NCI-H226 (cell line): ENCODE measurements around the gene FMNL3.
"Not testable (repeated sequence)": the region's sequence is repeated elsewhere in the genome, so short reads cannot be mapped to it uniquely, and the experiment has no call there.

Experiments
- DNase-seq: peaks from one replicate; pipeline ENCODE4 v3.0.0-alpha.2; 2015

FMNL3 gene

DNA sequence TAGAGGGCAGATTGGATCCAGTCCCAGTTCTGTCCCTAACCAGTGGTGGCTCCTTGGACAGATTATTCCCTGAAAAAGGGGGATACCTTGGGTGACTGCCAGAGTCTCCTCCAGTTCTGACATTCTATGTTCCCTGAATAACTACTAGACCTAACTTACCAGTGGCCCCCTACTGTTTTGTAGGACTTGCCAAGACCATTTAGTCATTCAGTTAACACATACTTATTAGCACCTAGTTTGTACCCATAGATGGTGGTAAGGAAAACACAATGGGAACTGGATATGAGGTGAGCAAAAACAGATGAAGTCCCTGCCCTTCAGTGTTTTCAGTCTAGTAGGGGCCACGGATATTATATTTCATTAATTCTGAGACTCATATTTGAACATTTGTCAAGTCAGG is 80.4 kb downstream of the FMNL3 start:
- DNase-seq = no peak

DNA sequence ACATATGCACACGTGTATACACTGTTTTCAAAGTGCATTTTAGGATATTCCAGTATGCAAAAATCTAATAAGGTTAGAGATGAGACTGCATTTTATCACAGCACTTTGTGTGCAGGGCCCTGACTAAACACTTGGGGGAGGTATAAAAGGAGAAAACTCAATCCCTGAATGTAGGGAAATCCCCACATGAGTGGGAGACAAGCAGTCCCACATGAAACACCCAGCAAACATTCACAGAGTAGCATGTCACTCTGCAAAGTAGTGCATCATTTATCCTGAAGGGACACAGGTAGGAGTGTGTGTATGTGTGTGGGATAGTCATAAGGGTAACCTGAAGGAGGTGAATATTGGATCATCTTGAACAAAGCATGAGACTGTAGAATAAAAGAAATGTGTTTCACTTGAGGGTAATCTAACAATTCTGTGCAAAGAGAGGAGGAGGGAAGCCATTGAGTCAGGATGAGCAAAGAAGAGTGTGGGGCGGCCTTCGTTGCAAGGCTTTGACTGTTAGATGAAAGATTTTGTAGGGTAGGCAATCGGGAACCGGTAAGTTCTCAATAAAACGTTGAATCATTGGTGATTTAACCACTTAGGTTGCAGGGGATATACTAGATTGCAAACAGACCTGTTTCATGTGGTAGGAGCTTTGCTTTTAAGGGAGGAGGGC is 80.9 kb downstream of the FMNL3 start:
- peak; percentile 66 for DNase-seq

DNA sequence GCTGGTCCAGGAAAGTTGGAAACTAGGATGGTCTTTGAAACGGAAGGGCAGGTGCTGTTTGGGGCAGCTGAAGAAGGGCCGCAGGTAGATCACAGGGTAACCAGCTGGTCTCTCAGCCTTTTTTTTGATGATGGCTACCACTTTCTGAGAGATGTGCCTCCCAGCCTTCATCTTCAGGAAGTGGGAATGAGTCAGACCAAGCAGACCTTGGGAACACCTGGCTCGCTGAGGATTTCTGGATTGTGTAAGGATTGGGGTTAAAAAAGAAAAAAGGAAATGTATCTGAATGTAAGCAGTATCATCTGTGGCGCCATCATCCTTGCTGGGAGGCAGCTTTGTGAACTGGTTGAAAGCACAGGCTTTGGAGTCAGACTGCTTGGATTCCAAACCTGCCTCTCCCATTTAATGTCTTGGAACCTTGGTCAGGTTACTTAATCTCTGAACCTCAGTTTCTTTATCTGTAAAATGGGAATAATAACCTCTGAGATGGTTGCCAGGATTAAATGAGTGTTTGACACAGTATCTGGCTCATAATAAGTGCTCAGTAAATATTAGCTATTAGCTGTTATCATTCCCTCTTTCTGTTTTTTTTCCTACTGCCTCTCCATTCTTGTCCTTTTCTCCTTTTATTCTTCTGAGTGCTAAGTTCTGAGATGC is 82.2 kb downstream of the FMNL3 start:
- DNase-seq = peak; percentile 90

DNA sequence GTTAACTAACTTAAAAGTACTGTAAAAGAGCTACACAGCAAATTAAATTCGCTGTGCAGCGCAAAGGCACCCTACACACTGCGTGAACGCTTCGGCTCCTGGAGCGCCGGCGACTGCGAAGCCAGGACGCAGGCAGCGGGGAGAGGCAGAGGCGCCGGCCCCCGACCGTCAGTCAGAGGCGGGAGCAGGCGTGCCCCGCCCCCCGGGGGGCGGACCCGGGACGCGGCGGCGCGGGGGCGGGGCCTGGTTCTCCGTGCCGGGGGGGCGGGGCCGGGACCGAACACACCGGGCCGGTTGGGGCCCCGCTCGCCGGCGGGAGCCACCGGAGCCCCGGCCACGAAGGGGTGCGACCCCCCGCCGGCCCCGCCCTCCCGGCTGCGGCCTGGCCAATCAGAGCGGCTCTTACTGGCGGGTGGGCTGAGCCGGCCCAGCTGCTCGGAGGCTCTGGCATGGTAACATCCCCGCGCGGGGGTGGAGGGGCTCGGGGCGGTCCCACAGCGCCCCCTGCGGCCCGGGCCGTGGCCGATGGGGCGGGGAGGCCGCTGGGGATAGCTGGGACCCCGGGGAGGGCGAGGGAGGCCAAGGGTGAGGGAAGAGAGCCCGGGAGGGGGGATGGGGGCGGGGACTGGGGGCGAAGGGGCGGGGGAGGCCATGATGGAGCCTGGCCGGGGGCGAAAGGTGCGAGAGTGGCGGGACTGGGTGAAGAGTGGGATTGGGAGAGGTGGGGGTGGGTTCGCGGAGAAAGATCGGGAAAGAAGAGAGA is 83.9 kb downstream of the FMNL3 start, which contains the start of gene PRPF40B:
TSS of gene PRPF40B (plus strand) at position 420 of the 763 bp plus-strand sequence. CDS start at position 450, 30 bp downstream.
- peak; percentile 71 for DNase-seq

DNA sequence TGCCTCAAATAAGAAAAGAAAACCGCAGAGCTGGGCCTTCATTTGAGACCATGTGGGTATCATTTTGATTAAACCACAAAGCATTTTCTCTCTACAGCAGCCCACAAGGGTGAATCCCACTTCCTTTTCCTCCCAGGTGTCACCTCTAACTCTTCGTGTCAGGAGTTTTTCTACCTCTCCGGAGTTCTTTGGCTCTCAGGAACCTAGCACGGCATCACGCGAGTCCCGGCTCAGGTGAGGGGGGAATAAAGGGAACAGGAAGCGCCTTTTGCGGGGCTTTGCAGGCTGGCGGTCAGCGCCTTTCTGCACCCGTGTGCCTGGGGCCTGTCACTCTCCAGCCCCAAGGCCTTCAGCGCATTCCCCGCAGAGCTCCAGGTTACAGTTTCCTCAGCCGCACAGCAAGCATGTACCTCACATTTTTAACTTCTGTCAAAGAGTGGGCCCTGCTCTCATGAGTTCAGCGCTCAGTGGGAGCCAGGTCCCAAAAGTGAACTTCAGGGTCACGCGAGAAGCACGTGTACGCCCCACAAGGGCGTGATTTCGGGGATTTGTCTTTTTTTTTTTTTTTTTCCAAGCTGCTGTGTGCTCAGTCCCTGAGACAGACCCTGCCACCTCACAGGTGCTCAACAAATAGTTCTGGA is 84.6 kb downstream of the FMNL3 start:
- DNase-seq = no peak

DNA sequence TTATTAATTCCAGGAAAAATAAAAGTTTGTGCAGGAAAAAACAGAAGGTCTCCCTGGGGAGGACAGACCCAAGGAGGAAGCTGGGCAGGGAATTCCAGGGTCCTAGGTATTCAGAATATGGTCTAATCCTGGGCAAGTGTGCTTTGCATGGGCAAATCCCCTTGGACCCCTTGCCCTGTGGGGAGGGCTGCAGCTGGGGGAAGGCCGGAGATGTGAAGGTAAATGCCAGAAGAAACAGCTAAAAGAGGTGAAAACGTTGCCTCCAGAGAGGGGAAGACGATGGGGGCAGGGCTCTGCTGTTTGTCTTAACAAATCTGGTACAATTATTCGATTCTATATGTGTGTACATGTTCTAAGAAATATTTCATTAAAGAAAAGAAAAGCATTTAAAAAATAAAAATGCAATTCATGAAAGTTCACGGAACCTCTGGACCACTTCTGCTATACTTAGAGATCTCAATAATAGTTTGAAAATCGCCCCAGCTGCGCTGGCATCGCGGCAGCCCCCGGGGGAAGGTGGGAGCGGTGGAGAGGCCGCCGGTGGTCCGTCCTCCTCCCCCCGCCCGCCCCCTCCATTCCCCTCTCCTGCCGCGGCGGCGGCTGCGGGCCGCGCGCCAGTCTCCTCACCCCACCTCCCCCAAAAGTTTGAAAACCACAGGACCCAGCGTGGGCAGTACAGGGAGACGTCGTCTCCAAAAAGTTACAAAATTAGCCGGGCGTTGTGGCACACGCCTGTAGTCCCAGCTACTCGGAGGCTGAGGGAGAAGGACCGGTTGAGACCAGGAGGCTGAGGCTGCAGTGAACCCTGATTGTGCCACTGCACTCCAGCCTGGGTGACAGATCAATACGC is 85.3 kb downstream of the FMNL3 start:
- DNase-seq = no peak

DNA sequence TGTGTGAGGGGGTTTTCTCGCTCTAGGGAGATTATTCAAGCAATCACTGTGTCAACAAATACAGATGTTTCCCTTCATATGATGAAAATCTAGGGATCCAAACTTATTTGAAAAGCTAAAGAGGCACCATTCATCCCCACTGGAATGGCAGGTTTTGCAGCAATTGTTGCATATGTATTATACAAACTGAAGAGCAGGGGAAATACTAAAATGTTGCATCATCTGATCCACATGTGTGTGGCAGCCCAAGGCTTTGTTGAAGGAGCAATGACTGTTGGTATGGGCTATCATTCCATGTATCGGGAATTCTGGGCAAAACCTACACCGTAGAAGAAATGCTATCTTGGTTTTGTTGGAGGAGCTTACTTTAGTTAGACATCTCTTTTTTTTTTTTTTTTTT is 87.9 kb downstream of the FMNL3 start:
- DNase-seq = no peak

DNA sequence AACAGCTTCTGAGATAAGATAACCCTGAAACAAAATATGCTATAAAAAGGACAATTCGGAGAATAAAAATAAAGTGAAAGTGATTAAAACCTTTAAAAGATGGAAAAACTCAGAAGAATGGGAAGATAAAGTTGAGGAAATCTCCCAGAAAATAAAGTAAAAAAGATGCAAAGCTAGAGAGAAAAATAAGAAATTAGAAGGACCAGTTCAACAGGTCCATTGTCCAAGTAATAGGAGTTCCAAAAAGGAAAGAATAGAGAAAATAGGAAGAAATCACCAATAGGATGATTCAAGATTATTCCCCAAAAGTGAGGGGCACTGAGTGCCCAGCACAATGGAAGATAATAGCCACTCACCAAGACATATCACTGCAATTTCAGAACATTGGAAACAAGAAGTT is 88.6 kb downstream of the FMNL3 start:
- no peak for DNase-seq

DNA sequence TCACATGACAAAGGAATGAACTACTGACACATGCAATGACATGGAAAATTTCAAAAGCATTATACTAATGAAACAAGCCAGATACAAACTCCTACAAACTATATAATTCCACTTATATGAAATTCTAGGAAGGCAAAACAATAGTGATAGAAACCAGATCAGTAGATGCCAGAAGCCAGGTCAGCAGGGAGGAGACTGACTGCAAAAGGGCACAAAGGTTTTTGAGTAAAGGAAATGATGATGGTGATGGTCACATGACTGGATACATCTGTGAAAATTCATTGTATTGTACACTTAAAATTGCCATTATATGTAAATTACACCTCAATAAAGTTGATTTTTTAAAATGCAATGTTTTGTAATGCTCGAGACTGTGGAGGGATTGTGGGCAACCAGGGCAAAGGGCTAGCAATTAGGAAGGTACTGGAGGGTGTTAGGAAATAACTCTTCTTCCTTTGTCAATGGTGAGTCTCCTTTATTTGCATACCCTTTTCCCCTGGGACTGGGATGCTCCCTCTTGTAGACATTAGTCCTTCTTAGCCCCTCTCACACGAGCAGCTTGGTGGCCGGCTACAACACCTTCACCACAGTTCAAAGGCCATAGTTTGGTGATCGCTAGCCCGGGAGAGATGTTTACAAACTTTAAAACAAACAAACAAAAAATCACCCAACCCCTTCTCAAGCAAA is 90.5 kb downstream of the FMNL3 start:
- DNase-seq = no peak

DNA sequence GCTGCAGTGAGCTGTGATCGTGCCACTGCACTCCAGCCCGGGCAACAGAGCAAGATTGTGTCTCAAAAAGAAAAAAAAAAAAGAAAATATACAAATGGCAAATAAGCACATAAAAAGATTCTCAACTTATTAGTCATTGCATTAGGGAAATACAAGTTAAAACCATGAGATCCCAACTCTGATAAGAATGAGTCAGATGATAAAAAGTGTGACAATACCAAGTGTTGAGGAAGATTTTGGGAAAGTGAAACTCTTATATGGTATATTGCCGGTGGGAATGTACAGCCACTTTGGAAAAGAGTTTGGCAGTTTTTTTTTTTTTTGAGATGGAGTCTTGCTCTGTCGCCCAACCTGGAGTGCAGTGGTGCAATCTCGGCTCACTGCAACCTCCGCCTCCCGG is 91.5 kb downstream of the FMNL3 start:
- DNase-seq = peak; percentile 31

DNA sequence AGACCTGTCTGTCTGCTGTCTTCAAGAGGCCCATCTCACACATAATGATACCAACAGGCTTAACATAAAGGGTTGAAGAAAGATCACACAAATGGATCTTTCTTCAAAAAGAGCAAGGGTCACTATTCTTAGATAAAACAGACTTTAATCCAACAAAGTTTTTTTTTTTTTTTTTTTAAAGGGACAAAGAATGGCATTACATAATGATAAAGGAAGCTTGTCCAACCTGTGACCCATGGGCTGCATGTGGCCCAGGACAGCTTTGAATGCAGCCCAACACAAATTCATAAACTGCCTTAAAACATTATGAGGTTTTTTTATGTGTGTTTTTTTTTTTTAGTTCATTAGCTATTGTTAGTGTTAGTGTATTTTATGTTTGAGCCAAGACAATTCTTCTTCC is 95.0 kb downstream of the FMNL3 start:
- DNase-seq = no peak

DNA sequence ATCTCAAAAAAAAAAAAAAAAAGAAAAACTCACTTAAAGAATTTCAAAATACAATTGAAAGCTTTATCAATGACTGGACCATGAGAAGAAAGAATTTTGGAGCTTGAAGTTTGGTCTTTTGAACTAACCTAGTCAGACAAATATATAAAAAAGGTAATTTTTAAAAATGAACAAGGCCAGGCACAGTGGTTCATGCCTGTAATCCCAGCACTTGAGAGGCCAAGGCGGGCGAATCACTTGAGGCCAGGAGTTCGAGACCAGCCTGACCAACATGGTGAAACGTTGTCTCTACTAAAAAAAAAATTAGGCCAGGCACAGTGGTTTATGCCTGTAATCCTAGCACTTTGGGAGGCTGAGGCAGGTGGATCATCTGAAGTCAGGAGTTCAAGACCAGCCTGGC is 96.4 kb downstream of the FMNL3 start:
- DNase-seq = not testable (repeated sequence)

DNA sequence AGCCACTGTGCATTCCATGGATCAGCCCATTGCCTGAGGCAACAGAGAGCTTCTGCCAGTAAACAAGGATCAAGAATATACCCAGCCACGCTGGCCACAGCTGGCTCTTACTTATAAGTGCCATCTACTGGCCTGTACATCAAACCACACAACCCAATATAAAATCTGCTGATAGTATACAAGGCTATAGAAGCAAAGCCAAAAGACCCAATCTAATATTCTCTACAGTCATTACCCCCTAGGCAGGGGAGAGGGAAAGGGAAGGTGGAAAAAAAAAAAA is 97.4 kb downstream of the FMNL3 start:
- no peak for DNase-seq

DNA sequence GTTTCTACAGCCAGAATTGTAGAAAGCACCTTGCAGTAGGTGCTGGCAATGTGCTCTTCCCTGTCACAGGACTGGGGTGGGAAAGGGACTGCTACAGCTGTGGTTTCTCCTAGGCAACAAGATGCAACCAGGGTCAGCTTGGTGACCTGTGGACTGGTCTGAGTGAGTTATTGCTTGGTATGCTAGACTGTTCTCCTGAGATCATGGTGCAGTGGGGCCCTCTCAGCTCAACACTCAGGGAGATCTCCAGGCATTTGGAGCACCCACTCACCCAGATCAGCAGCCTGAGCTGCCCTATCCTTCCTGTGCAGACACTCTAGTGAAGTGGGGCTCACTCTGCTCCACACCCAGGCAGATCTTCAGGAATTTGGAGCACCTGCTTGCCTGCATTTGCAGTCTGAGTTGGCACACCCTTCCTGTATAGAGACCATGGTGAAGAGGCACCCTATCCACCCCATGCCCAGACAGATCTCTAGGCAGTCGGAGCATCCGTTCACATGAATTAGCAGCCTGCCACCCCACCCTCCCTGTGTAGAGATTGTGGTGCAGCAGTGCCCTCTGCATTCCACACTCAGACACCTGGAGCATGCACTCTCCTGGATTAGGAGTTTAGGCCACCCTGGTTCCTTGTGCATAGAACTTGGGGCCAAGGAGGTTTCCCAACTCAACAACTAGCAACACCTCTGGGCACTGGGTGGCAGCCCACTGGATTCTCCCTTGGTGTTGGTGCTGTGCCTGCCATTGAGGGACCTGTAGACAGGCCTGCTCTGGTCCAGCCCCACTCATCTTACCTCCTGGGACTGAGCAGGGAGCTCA is 97.9 kb downstream of the FMNL3 start:
- DNase-seq = no peak

DNA sequence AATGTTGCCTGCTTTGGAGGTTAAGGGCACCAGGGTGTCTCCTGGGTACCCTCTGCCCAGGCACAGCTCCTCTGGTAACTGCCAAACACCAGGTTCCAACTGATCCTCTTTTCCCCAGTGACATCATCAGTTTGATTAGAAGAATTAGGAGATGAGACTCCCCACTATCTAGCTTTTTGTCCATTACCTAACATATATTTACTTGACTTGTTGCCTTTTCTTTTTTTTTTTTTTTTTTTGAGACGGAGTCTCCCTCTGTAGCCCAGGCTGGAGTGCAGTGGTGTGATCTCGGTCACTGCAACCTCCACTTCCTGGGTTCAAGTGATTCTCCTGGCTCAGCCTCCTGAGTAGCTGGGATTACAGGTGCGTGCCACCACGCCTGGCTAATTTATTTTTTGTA is 101.7 kb downstream of the FMNL3 start, which contains the start of gene FAM186B:
TSS of gene FAM186B (minus strand) at position 101 of the 400 bp plus-strand sequence. CDS start 162 bp downstream, outside the sequence.
- DNase-seq = not testable (repeated sequence)

DNA sequence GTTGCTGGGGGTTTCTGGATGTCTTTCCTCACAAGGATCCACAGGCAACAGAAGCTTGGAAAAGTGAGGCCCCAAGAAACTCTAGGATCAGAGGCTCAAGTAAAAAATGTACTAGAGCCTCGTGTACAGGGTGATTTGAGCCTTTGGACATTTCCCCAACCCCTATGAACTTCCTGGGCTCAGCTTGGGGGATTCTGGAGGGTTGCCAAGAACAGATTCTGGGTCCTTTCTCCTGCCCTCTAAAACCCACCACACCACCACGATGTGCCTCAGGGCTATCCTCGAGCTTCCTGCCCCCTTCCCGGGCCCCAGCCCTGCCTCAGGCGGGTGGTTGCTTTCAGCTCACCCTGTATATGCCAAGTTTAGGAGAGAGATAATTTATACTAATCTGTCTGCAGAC is 102.3 kb downstream of the FMNL3 start:
- DNase-seq = no peak

DNA sequence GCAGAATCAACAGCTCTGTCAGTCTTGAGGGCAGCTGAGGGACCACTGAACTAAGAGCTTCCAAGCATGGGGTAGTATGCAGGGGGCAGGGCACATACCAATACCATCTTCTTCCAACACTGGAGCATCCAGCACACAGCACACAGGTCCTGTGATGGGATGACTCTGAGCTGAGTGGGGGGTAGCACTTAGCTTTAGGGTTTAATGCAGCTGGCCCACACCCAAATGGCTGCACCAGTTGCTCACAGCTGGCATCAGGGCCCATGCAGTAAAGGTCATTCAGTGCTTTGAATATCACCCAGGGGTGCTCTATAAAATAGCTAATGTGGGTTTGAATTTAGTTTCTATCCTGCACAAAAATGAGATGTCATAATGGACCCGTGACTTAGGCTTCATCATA is 103.5 kb downstream of the FMNL3 start:
- no peak for DNase-seq

DNA sequence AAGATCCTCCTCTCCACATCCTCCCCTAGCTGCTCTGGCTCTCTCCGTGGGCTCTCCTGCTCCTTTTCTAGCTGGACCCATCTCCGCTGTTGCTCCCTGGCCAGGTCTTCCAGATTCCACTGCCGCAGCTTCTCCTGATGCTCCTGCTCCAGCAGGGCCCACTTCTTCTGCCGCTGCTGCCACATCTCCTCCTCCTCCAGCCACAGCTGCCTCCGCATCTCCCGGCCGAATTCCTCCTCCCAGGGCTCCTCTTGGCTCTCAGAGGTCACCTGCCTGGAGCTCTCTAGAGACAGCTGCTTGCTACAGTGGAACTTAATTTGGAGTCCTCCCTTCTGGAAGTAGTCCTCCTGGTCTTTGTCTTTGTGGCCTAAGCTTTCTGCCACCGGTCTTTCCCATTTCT is 107.2 kb downstream of the FMNL3 start:
- no peak for DNase-seq

DNA sequence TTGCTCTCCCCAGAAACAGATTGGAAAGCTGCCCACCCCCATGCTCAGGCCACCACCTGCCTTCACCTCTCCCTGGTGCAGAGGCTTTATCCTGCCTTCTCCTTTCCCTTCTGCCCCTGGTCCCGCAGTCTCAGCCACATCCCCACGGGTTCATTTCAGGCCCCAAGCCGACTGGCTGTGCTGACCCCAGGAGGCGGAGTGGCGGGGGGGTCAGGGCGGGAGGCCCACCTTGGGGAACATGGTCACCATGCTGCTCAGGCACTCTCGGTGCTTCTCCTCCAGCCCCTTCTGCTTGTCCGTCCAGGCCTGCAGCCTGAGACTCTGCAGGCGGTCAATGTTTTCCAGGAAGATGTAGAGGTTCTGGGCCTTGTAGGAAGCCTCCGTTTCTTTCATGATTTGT is 108.7 kb downstream of the FMNL3 start:
- no peak for DNase-seq

DNA sequence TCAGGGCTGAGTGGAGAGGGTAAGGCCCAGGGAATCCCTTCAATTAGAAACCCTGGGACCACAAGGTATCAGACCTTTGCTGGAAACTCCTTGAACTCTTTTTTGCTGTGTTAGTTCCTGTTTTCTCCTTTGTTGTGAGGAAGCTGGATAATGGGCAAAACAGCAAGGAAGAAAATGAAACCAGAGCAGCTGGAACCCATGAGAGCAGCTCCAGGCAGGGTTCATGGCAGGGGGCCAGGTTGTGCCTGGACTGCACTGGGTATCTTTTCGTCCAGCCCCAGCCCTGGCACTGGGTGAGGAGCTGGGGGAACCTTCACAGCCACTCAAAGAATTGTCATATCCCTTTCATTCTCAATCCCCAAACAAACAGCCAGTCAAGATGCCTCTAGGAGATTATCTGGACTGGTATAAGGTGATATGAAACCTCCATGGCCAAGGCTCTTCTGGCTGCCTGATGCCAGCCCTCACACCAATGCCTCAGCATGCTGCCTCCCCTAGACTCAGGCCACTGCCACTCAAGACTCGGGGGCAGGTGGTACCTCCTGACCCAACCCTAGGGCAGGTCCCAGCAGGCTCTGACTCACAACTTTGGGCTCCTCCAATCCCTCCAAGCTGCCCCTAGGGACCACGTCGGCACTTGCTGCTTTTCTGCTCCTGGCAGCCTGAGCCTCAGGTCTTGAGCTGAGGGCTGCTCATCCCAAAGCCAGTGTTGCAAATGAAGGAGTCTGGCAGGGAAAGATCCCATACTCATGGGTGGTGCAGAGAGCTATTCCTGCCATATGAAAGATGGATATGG is 118.3 kb downstream of the FMNL3 start:
- no peak for DNase-seq
